Fibroblast of skin of right quadriceps (primary cell): ENCODE measurements around the gene LAMA5.

ENCODE experiments used
- DNase-seq: peaks from one replicate; pipeline ENCODE4 v3.0.0-alpha.2; 2013

LAMA5 gene

GRCh38 chr20:62282877-62283503, 84.1 kb downstream of the LAMA5 start:
- DNase-seq, result no peak

DNA sequence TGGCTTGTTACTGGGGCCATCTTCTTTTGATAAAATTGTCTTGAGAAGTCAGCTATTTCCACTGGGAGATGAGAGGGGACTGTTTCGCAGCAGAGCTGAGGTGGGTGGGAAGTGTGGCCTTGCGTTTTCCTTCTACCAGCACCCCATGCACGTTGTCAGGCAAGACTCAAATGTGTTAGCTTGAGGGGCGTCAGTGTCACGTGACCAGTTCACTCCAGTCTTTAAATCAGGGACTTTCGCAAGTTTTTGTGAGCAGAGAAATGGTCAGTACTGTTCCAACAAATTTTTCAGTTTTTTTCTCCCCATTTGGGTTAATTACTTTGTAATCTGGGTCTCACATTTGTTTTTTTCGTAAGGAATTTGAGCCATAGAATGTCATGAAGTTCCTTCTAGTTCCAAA, 85.0 kb downstream of the LAMA5 start:
- DNase-seq, result no peak

DNA sequence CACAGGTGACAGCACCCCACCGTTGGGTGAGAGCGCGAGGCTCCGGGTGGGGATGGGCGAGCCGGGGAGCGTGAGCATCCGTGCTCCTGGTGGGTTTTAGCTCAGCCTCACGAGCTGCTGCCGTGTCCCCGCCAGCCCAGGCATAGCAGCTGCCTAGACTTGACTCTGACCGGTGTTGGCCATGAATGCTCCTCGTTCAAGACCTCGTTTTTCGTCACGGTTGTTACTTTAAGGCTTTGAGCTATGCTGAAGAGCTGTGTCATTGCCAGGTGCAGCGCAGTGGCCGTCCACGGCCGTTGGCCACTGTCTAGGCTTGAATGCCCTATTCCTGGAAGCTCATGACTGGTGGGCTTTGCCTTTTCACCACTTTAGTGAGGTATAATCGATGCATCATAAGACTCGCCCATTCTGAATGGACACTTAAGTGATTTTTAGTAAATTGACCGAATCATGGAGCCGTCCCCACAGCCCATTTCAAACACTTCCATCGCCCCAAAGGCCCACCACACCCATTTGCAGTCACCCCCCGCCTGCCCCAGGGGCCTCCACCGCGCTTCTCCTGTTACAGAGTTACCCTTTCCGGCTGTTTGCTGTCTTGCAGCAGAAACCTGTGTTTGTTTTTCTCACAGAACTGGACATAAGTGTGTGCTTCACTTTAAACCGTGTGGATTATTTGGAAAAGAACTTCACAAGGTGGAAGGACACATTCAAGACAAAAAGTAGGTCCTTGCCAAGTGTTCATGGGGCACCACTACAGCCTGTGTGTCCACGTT, 85.8 kb downstream of the LAMA5 start:
- no peak for DNase-seq

- no peak for DNase-seq
Measured at GRCh38 chr20:62280303-62280702, 86.8 kb downstream of the LAMA5 start.

GRCh38 chr20:62277253-62277652, 89.9 kb downstream of the LAMA5 start:
- no peak for DNase-seq

DNA sequence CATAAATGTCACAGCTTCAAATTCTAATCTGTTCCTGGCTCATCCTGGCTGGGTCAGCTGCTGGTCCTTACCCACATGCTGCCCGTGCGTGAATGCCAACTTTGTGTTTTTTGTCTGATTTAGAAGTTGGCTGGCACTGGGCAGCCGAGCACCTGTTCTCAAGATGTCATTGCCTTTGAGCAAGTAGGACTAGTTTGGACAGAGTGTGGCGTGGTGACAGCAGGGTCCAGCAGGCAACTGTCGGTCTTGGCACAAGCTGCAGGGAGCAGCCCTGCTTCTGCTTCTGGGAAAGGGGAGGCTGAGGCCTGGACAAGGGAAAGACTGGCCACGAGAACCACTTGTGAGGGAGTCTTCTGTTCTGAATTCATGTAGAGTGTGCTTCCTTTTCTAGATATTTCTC, 90.7 kb downstream of the LAMA5 start:
- DNase-seq, result no peak

DNA sequence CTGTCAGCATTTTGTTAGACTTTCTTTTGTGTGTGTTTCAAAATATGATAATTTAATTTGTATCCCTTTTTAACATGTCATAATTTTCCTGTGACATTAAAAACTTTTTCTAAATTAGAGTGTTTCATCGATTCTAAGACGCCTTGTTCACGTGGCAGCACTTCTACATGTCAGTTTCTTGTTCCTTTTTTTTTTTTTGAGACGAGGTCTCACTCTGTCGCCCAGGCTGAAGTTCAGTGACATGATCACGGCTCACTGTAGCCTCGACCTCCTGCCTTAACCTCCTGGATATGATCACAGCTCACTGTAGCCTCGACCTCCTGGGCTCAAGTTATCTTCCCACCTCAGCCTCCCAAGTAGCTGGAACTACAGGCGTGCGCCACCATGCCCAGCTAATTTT, 91.9 kb downstream of the LAMA5 start:
- DNase-seq, result no peak

DNA sequence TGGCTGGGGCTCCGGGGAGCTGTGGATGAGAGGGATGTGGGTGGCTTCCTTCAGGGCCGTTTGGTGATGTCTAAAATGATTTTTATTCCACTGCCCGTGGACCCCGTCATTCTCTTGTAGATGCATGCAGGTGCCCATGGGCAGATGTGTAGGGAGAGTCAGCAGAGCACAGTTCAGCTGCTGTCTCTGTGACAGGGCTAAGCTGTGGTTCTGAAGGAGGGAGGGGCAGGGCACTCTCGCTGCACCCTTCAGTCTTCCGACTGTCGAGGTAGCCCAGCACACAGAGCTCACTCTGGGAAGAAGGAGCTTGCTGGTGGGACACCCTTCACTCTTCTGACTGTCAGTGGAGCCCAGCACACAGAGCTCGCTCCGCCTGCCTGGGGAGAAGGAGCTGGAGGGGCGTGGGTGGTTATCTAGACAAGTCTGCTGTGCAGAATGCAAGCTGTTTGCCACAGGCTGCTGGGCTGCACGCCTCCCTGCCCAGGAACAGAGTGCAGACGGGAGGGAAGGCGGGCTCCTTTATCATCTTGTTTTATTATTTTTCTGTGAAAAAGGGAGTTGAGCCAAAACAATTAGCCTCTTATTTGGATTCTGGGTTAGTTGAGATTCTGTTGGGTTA, 92.7 kb downstream of the LAMA5 start:
- DNase-seq, result no peak

GRCh38 chr20:62273416-62273815, 93.7 kb downstream of the LAMA5 start:
- no peak for DNase-seq

GRCh38 chr20:62272200-62272599, 94.9 kb downstream of the LAMA5 start:
- no peak for DNase-seq

DNA sequence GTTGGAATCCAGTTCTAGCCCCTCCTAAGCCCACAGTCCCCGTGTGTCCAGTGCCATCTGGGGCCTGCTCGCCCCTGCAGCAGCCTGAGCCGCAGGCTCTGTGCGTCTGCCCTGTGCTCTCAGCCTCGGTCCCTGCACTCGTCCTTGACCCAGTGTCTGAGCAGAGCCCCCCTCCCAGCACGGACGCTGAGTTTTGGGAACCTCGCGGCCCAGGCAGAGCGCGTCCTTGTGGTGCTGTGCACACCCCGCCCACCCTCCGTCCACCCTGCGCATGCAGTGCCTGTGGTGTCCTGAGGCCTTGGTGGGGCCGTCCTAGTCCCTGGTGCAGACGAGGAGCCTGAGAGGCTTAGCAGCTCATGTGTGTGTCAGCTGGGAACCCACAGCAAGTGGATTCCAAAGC, 97.2 kb downstream of the LAMA5 start:
- DNase-seq, result no peak

- DNase-seq, result no peak
Measured at GRCh38 chr20:62269378-62269777, 97.7 kb downstream of the LAMA5 start.

- no peak for DNase-seq
Measured at GRCh38 chr20:62268228-62268900, 98.7 kb downstream of the LAMA5 start.

DNA sequence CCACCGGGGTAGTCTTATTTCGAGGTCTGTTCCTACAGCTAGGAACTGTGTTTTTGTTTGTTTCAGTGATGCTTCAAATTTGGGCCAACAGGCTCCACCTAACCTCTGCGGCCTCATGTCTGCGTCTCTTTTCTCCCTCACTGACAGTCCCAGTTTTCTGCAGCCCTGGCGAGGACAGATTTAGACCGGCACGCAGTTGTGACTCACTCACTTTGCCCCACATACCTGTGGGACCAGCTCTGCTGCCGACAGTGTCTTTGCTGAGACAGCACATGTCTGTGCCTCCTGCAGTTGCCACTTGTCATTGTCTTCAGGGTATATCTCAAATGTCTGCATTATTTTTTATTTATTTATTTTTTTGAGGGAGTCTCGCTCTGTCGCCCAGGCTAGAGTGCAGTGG, 99.6 kb downstream of the LAMA5 start:
- DNase-seq, result no peak

DNA sequence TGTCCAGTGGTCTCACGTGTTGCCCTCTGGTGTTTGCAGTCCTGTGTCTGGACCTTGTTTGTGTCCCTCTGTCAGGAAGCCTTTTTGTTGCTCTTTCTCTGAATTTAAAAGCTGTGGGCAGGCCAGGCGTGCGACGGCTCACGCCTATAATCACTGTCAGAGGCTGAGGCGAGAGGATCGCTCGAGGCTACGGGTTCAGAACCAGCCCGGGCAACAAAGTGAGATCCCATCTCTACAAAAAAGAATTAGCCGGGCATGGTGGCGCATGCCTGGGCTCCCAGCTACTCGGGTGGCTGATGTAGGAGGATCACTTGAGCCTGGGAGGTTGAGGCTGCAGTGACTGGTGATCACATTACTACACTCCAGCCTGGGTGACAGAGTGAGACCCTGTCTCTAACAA, 100.3 kb downstream of the LAMA5 start:
- no peak for DNase-seq

DNA sequence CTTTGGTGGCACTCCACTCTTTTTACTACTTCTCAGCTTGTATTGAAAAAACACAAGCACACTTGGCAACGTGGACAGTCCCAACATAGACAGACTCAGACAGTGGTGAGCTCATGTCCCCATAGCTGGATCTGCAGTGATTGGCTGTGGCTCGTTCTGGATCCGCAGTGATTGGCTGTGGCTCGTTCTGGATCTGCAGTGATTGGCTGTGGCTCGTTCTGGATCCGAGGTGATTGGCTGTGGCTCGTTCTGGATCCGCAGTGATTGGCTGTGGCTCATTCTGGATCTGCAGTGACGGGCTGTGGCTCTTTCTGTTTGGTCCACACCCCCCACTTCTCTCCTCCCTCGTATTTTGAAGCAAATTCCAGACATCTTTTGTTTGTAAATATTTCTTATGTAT, 100.8 kb downstream of the LAMA5 start:
- DNase-seq, result no peak

DNA sequence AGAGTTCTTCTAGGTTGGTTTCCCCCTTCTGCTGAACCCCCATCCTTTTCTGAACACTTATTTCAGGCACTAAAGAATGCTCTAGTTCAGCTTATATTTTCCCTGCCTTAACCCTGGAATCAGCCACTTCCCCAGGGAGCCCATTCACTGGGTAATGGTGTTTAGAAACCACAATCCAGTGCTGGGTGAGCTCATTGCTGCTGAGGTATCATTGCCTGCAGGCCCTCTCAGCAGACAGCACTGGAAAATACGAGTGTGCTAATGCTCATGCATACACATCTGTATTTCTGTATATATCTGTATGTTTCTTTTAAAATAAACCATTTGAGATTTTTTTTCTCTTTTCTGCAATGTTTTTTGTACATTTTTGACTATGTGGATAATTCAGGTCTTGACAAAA, 101.7 kb downstream of the LAMA5 start:
- DNase-seq, result no peak

- DNase-seq, result no peak
Measured at GRCh38 chr20:62263396-62263795, 103.7 kb downstream of the LAMA5 start.

DNA sequence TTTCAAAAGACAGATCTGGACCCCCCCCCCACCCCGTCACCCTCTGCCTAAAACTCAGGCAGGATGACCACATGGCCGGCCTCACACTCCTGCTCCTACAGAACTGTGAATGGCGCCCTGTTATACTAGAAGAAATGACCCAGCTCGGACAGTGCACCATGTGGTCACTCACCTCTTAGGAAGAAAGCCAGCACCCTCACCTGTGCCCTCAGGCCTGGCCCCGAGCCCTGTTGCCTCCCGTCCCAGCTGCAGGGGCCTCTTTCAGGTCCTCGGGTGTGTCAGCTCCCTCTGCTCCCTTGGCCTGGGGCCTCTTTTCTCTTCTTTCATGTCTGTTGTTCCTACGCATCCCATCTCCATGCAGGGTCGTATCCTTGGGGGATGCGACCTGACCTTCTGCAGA, 105.0 kb downstream of the LAMA5 start:
- no peak for DNase-seq

DNA sequence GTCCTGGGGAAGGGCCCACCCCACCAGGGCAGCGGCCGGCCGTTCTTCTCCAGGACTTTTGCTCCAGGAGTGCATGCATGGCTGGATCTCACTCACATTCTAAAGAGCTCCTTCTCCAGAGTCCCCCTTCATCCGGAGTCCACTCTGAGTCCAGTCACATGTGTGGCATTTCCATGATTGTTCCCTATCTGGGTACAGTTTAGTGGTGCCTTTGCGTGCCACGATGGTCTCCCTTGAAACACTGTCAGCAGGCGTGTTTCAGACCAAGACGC, 107.9 kb downstream of the LAMA5 start:
- DNase-seq, result no peak
